ENCODE data around the gene SYCP2L.

- no peak for TF ChIP-seq SIN3A (IDR thresholded peaks at IDR 0.05; ENCODE audit: borderline replicate concordance, insufficient read depth, low read length)
- no peak for TF ChIP-seq POLR2AphosphoS5 (IDR thresholded peaks at IDR 0.05; ENCODE audit: low read depth, low read length)
- TF ChIP-seq REST (IDR thresholded peaks at IDR 0.05; ENCODE audit: insufficient read depth in 1 of 2, low read depth in 2 of 2, low read length in 2 of 2), result no peak
- TF ChIP-seq TAF1 (IDR thresholded peaks at IDR 0.05; ENCODE audit: borderline replicate concordance, insufficient read depth, low read length), result no peak
These were observed 9.8 kb upstream of the SYCP2L start for GRCh38 chr6:10877012-10877411.

All from PFSK-1 (cell line).